Thyroid gland (tissue), 4 donors: Measurements from ENCODE around the gene IQGAP2. TPM values are rescaled to one million over a fixed set of nuclear protein-coding genes. Genes with fewer than 3 reads are reported as not detected.

ENCODE experiments used
- DNase-seq, 2 donors: peaks; one replicate each; pipeline ENCODE4 v3.0.0-alpha.2; 2019
- H3K27ac ChIP-seq, 3 donors: fragments of 200-600 bp; sonication (generic); 1 replicate in 2 of 3; 2 replicates in 1 of 3; pipeline ENCODE4 v1.5.1; 2016 to 2019; ENCODE audit warnings: mild to moderate bottlenecking in 1 of 3, moderate library complexity in 1 of 3
- H3K27me3 ChIP-seq: fragments of 200-600 bp; sonication (generic); one replicate; pipeline ENCODE4 v1.5.1; 2019
- H3K36me3 ChIP-seq, 2 donors: fragments of 200-600 bp; sonication (generic); one replicate each; pipeline ENCODE4 v1.5.1; 2016 to 2019
- H3K4me1 ChIP-seq, 2 donors: fragments of 200-600 bp; sonication (generic); one replicate each; pipeline ENCODE4 v1.5.1; 2017 to 2019
- H3K4me3 ChIP-seq, 3 donors: fragments of 200-600 bp; sonication (generic); replicated peaks in 1 of 3; 1 replicate in 2 of 3; 2 replicates in 1 of 3; pipeline ENCODE4 v1.5.1; 2016; ENCODE audit warnings: mild to moderate bottlenecking in 1 of 3
- H3K9me3 ChIP-seq: fragments of 200-600 bp; sonication (generic); one replicate; pipeline ENCODE4 v1.5.1; 2017
- POLR2A ChIP-seq, 2 donors: fragments of 450-650 bp; IDR thresholded peaks; one replicate each; pipeline ENCODE4 v1.6.1; 2017; ENCODE audit warnings: antibody characterized with exemption in 2 of 2, mild to moderate bottlenecking in 2 of 2, moderate library complexity in 1 of 2
- WGBS, 2 donors: methylation state at CpG; one replicate each; pipeline ENCODE4 v1.1.5; 2017; 5-methylcytosine and 5-hydroxymethylcytosine counted together
- intact Hi-C: fragments of 100-400 bp; cut with DNase I; formaldehyde crosslinking; loops from one replicate; pipeline ENCODE4 v1.15.1; 2023
- total RNA-seq, 4 donors: library from RNA; depleted of rRNA; stranded (reverse); fragments of >200 nt; gene quantifications; one replicate each; pipeline ENCODE4 v1.2.3, GENCODE V29; 2016
- TF ChIP-seq, protein P1 (sequence below), 6 experiments: fragments of 200-600 bp in 3 of 6; fragments of 450-650 bp in 3 of 6; sonication (generic) in 3 of 6; IDR thresholded peaks; one replicate each; pipeline ENCODE4 v1.5.1; 2016 to 2019; ENCODE audit warnings: antibody characterized with exemption in 6 of 6, mild to moderate bottlenecking in 2 of 6, inconsistent platforms in 1 of 6, moderate library complexity in 1 of 6

Gene IQGAP2
- total RNA-seq, 4 donors from 2014 or later = 55.1 to 85.5 (median 64.0) TPM

DNA sequence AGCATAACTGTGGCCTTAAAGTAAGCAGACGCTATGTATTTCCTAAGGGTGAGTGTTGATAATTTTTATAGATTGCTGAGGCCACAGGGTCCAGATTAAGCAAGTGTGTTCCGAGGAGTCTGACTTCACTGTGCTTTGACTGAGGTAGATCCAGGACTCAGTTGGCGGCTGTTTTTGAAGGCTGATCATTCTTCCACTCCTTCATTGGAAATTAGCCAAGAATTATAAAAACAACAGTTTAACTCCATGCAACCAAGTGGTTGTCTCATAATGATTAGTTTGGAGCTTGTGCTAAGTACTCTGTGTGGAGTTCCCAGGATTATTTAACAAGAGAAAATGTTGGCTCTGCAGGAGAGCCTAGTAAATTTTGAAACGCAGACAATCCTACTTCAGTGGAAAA, 19.1 kb downstream of the IQGAP2 start:
- Histone ChIP-seq H3K4me1 (peaks cover 24 to 54% of the 10 kb centered on the region in 2 donors), H3K36me3 (no peaks in the 10 kb centered on the region), H3K27ac (peak overlapping the region; percentile 41 to 72 (median 60)), H3K4me3 (no peak overlapping the region), H3K9me3 (no peaks in the 10 kb centered on the region), H3K27me3 (no peaks in the 10 kb centered on the region)
- DNase-seq = peak; percentile 49 to 53
- 28 to 34% methylated on average over 4 of the region's 4 CpGs for WGBS, 2 donors
- intact Hi-C loops = no loop called here
- TF ChIP-seq POLR2A (IDR thresholded peaks at IDR 0.05) = no peak
- TF ChIP-seq, protein P1, sequence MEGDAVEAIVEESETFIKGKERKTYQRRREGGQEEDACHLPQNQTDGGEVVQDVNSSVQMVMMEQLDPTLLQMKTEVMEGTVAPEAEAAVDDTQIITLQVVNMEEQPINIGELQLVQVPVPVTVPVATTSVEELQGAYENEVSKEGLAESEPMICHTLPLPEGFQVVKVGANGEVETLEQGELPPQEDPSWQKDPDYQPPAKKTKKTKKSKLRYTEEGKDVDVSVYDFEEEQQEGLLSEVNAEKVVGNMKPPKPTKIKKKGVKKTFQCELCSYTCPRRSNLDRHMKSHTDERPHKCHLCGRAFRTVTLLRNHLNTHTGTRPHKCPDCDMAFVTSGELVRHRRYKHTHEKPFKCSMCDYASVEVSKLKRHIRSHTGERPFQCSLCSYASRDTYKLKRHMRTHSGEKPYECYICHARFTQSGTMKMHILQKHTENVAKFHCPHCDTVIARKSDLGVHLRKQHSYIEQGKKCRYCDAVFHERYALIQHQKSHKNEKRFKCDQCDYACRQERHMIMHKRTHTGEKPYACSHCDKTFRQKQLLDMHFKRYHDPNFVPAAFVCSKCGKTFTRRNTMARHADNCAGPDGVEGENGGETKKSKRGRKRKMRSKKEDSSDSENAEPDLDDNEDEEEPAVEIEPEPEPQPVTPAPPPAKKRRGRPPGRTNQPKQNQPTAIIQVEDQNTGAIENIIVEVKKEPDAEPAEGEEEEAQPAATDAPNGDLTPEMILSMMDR (IDR thresholded peaks at IDR 0.05) = no peak

DNA sequence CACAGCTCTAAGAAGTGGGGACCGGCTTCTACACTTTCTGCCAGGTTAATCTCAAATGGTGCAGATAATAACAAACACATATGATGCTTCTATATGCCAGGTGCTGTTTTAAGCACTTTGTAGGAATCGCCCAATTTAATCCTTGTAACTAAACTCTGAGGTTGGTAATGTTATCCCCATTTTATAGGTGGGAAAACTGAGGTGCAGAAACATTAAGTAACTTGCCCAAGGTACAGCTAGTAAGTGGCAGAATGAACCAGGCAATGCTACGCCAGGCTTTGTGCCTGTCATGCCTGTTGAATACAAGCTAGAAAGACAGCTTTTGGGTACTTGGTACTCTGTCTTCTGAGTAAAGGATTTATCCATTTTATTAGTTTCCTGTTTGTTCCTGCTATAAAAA, 19.7 kb downstream of the IQGAP2 start:
- TF ChIP-seq, protein P1 (IDR thresholded peaks at IDR 0.05) = no peak
- no peak for TF ChIP-seq POLR2A (IDR thresholded peaks at IDR 0.05)
- Histone ChIP-seq H3K4me3 (no peak overlapping the region), H3K27me3 (no peaks in the 10 kb centered on the region), H3K4me1 (peaks cover 27 to 56% of the 10 kb centered on the region in 2 donors), H3K27ac (peak overlapping the region; percentile 41 to 72 (median 60)), H3K9me3 (no peaks in the 10 kb centered on the region), H3K36me3 (no peaks in the 10 kb centered on the region)
- WGBS, 2 donors = 67 to 76% methylated on average over 3 of the region's 3 CpGs
- DNase-seq = no peak
- intact Hi-C loops = no loop called here

DNA sequence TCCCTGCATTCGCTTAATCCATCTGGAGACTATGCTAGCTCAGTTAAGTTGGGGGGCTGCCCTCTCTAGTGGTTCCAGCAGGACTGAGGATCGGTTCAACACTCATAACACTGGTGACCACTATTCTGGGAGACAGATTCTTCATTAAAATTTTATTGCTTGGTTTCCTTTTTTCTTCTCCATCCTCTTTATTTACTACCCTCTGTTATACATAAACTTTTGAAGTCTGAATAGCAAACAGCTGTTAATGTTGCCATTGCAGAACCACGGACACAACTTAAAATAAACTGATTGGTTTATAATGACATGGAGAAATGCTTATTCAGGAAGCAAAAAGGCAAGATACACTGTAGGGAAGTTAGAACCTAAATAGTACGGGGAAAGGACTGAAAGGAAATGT, 22.1 kb downstream of the IQGAP2 start:
- Histone ChIP-seq H3K27me3 (no peaks in the 10 kb centered on the region), H3K9me3 (no peaks in the 10 kb centered on the region), H3K4me3 (no peak overlapping the region), H3K36me3 (no peaks in the 10 kb centered on the region), H3K27ac (peak overlapping the region; percentile 11 to 60 (median 17)), H3K4me1 (peaks cover 32 to 60% of the 10 kb centered on the region in 2 donors)
- TF ChIP-seq POLR2A (IDR thresholded peaks at IDR 0.05) = no peak
- TF ChIP-seq, protein P1 (IDR thresholded peaks at IDR 0.05) = no peak
- no peak for DNase-seq
- intact Hi-C loops = no loop called here
- WGBS, 2 donors = 59 to 65% methylated on average over 4 of the region's 4 CpGs

DNA sequence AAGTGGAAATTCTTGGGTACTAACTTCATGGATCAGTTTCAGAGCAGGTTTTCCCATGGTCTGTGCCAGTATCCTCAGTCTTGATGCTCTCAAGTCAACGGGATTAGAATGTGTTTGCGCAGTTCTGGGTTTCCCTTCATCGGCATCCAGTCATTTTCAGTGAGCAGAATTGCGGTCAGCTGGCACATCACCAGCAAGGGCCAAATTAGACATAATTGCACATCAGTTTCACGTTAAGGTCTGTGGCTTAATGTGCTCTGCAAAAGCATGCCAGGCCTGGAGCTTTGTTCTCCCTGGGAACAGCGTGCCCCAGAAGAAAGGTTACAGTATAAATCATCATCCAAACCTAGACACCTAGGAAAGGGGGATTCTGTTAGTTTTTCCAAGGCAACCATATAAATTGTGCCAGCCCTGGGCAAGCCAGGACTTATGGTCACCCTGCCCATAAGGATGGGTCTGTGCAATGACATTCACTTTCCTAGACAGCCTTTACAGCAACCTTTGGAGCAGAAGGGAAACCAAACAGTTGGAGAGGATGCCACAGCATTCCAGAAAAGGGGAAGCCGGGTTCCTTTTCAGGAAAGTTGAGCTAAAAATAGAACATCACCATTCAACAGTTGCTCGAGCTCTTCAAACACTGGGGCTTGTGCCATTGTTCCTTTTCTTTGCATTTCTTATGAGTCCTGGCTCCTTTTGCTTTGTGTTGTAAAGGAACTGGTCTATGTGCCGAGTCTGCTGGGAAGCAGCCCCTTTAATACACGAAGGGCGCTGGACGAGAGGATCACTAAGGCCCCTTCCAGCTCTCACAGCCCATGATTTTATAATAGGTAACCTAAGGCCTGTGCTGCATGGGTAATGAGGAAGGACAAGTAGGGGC, 23.1 kb downstream of the IQGAP2 start:
- TF ChIP-seq, protein P1 (IDR thresholded peaks at IDR 0.05) = no peak
- TF ChIP-seq POLR2A (IDR thresholded peaks at IDR 0.05) = no peak
- Histone ChIP-seq H3K36me3 (no peaks in the 10 kb centered on the region), H3K4me3 (no peak overlapping the region), H3K4me1 (peaks cover 30 to 54% of the 10 kb centered on the region in 2 donors), H3K27me3 (no peaks in the 10 kb centered on the region), H3K9me3 (no peaks in the 10 kb centered on the region), H3K27ac (peak overlapping the region; percentile 0 to 32 (median 15))
- intact Hi-C loops = no loop called here
- 63 to 64% methylated on average over 11 to 12 of the region's 12 CpGs for WGBS, 2 donors
- DNase-seq = peak in 1 of 2 donors; percentile 38
